K562 (cell line): ENCODE measurements around the gene BCAN. TPM values are rescaled to one million over a fixed set of nuclear protein-coding genes. Genes with fewer than 3 reads are reported as not detected.

Experiments used
- CHD2 ChIP-seq: IDR thresholded peaks from 2 replicates; pipeline ENCODE4 v1.6.1; 2011; ENCODE audit warnings: low read depth, low read length
- DDX20 ChIP-seq: fragments of 450-650 bp; IDR thresholded peaks from 2 replicates; pipeline ENCODE4 v1.6.1; 2016; ENCODE audit warnings: missing genetic modification characterization, low read depth, mild to moderate bottlenecking, missing compliant biosample characterization, moderate library complexity
- EZH2 ChIP-seq: IDR thresholded peaks from 2 replicates; pipeline ENCODE4 v1.6.1; 2012; ENCODE audit warnings: low read depth, mild to moderate bottlenecking, inconsistent platforms, low read length, borderline replicate concordance
- FOXK2 ChIP-seq, 2 experiments: fragments of 450-650 bp; IDR thresholded peaks in 1 of 2; conservative IDR thresholded peaks in 1 of 2; 2 replicates each; pipeline ENCODE4 v1.6.1; 2016; ENCODE audit warnings: low read depth in 2 of 2, mild to moderate bottlenecking in 1 of 2
- HCFC1 ChIP-seq: IDR thresholded peaks from 2 replicates; pipeline ENCODE4 v1.6.1; 2012; ENCODE audit warnings: low read depth, low read length, improper control_type of control experiment
- HDGF ChIP-seq: fragments of 450-650 bp; IDR thresholded peaks from 2 replicates; pipeline ENCODE4 v1.6.1; 2016
- KAT8 ChIP-seq: fragments of 450-650 bp; IDR thresholded peaks from 2 replicates; pipeline ENCODE4 v1.6.1; 2016; ENCODE audit warnings: low read depth, mild to moderate bottlenecking
- LARP7 ChIP-seq: fragments of 450-650 bp; IDR thresholded peaks from 2 replicates; pipeline ENCODE4 v1.6.1; 2016
- MIER1 ChIP-seq: fragments of 450-650 bp; IDR thresholded peaks from 2 replicates; pipeline ENCODE4 v1.6.1; 2016; ENCODE audit warnings: antibody characterized with exemption, mild to moderate bottlenecking, low read depth
- MTA1 ChIP-seq: fragments of 450-650 bp; IDR thresholded peaks from 2 replicates; pipeline ENCODE4 v1.6.1; 2017; ENCODE audit warnings: borderline replicate concordance
- NFIC ChIP-seq: fragments of 450-650 bp; IDR thresholded peaks from 2 replicates; pipeline ENCODE4 v1.6.1; 2017; ENCODE audit warnings: mild to moderate bottlenecking, inconsistent platforms
- NR2C1 ChIP-seq, 2 experiments: fragments of 450-650 bp; IDR thresholded peaks; 2 replicates each; pipeline ENCODE4 v1.6.1; 2017; ENCODE audit warnings: mild to moderate bottlenecking in 2 of 2, antibody characterized with exemption in 1 of 2, inconsistent platforms in 1 of 2, missing compliant biosample characterization in 1 of 2, missing genetic modification characterization in 1 of 2
- NUFIP1 ChIP-seq: fragments of 450-650 bp; IDR thresholded peaks from 2 replicates; pipeline ENCODE4 v1.6.1; 2018; ENCODE audit not compliant: partially characterized antibody
- PHF20 ChIP-seq: fragments of 450-650 bp; IDR thresholded peaks from 2 replicates; pipeline ENCODE4 v1.6.1; 2018; ENCODE audit not compliant: partially characterized antibody
- PHF8 ChIP-seq: fragments of 200-600 bp; sonication (generic); IDR thresholded peaks from 2 replicates; pipeline ENCODE4 v1.6.1; 2012; ENCODE audit warnings: mixed run types, mild to moderate bottlenecking, inconsistent platforms, low read length, moderate library complexity, borderline replicate concordance
- POLR2G ChIP-seq: fragments of 200-400 bp; formaldehyde crosslinking; IDR thresholded peaks from 2 replicates; pipeline ENCODE4 v1.6.1; 2017; ENCODE audit warnings: low read depth, mild to moderate bottlenecking, antibody characterized with exemption, low read length, moderate library complexity
- RBFOX2 ChIP-seq: fragments of 200-400 bp; formaldehyde crosslinking; IDR thresholded peaks from 2 replicates; pipeline ENCODE4 v1.6.1; 2017; ENCODE audit warnings: low read depth, mild to moderate bottlenecking, low read length, moderate library complexity
- RBM14 ChIP-seq: fragments of 200-400 bp; formaldehyde crosslinking; IDR thresholded peaks from 2 replicates; pipeline ENCODE4 v1.6.1; 2018; ENCODE audit warnings: low read depth, mild to moderate bottlenecking, low read length, moderate library complexity, borderline replicate concordance; ENCODE audit not compliant: insufficient read depth
- RNF2 ChIP-seq: sonication (generic); IDR thresholded peaks from 2 replicates; pipeline ENCODE4 v1.6.1; 2016
- SMC3 ChIP-seq: conservative IDR thresholded peaks from 2 replicates; pipeline ENCODE4 v1.6.1; 2011; ENCODE audit warnings: low read depth, low read length, improper control_type of control experiment; ENCODE audit not compliant: insufficient read depth
- SUPT5H ChIP-seq: fragments of 450-650 bp; IDR thresholded peaks from 2 replicates; pipeline ENCODE4 v1.6.1; 2016
- ZNF263 ChIP-seq: sonication (generic); formaldehyde crosslinking; IDR thresholded peaks from 2 replicates; pipeline ENCODE4 v1.8.0; 2022; ENCODE audit warnings: mild to moderate bottlenecking, missing genetic modification reagents, borderline replicate concordance
- ZNF384 ChIP-seq: IDR thresholded peaks from 2 replicates; pipeline ENCODE4 v1.6.1; 2012; ENCODE audit warnings: low read depth, low read length, improper control_type of control experiment
- polyA plus RNA-seq, 8 experiments: library from polyadenylated mRNA; depleted of rRNA in 4 of 8; stranded (reverse) in 5 of 8; unstranded in 3 of 8; fragments of >200 nt; fragmentation: Nextera tagmentation in 2 of 8; fragmentation: Illumina TruSeq in 1 of 8; extraction: Ambion mirVana in 2 of 8; extraction: Trizol in 1 of 8; gene quantifications; 2 replicates each; pipeline versions ENCODE4 v1.2.1 to v1.2.3, GENCODE V29; 2011 to 2014; ENCODE audit warnings: inconsistent platforms in 1 of 8, missing spikeins in 1 of 8
- total RNA-seq, 7 experiments: library from RNA; depleted of rRNA in 6 of 7; stranded (reverse); fragments of >200 nt in 6 of 7; fragmentation: Illumina TruSeq in 2 of 7; extraction: Trizol in 2 of 7; gene quantifications; 2 replicates each; pipeline versions ENCODE4 v1.2.1 to v1.2.3, GENCODE V29; 2011 to 2021; ENCODE audit warnings: low replicate concordance in 1 of 7
- TF ChIP-seq, protein P1 (sequence below): fragments of 450-650 bp; IDR thresholded peaks from 2 replicates; pipeline ENCODE4 v1.6.1; 2016; ENCODE audit warnings: antibody characterized with exemption
- TF ChIP-seq, protein P2 (sequence below), 3 experiments: fragments of 200-800 bp in 1 of 3; sonication (Bioruptor generic) in 1 of 3; sonication (generic) in 1 of 3; formaldehyde crosslinking in 1 of 3; IDR thresholded peaks; 2 replicates each; pipeline versions ENCODE4 v1.6.1 to v1.8.0; 2016 to 2022; ENCODE audit warnings: mild to moderate bottlenecking in 2 of 3, missing compliant biosample characterization in 2 of 3, missing genetic modification characterization in 2 of 3, missing genetic modification reagents in 1 of 3

Gene BCAN
- total and polyA plus RNA-seq, 9 of the 15 experiments (the other 6 are each of a cell fraction or from before 2014, with no cell fraction given), result 0.04 to 0.33 (median 0.14) TPM; not detected in 5

DNA sequence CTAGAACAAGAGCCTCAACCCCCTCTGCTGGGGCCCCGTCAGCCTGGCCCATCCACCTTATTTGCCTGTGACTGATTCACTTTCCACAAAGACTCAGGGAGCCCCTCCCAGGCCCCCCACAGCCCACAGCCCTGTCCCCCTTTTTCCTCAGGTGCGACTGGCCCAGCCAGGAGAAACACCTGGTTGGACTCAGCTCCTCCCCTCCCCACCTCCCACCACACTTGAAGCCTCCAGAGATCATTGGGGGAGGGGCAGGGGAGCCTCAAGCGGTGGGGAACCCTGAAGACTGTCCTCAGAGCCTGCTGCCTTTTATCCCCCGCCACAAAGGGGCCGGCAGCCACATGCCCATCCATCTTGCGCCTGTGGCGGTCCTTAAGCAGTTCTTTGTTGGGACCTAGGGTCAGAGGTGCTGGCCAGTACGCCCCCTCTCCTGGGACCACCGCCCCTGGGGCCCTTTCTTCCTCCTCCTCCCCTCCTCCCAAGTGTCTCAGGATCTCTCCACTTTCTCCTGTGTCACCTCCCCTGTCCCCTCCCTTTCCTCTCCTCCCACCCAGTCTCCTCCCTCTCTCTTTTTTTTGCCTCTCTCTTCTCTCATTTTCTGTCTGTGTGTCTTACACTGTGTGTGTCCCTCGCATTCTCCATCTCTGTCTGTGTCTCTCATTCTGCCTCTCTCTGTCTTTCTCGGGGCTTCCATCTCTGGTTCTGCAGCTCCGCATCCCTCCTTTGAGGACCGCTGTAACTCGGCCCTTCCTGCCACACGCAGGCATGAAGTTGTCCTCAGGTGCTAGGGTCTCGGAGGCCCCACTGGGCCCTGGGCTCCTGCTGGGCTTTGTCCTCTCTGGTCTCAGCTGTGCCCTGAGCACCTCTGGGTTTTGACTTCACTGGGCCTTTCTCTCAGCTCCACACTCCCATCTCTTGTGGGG lies 51.3 kb downstream of the BCAN start (continued):
- TF ChIP-seq ZNF384, result peak; percentile 77
- TF ChIP-seq NFIC, result no peak
- no peak for TF ChIP-seq NUFIP1
- TF ChIP-seq LARP7, result peak; percentile 80; the same call in 1 of the 2 replicates
- TF ChIP-seq DDX20 (tag), result no peak
- TF ChIP-seq PHF8, result peak; percentile 67; the same call in 1 of the 2 replicates
- TF ChIP-seq, protein P1, sequence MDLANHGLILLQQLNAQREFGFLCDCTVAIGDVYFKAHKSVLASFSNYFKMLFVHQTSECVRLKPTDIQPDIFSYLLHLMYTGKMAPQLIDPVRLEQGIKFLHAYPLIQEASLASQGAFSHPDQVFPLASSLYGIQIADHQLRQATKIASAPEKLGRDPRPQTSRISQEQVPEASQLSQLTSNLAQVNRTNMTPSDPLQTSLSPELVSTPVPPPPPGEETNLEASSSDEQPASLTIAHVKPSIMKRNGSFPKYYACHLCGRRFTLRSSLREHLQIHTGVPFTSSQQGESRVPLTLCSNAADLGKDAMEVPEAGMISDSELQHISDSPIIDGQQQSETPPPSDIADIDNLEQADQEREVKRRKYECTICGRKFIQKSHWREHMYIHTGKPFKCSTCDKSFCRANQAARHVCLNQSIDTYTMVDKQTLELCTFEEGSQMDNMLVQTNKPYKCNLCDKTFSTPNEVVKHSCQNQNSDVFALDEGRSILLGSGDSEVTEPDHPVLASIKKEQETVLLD, result peak; percentile 78; the same call in 1 of the 2 replicates
- peak; percentile 88 for TF ChIP-seq MIER1
- TF ChIP-seq FOXK2 (conservative IDR thresholded peaks at IDR 0.05 in 1 of 2, IDR thresholded peaks at IDR 0.05 in 1 of 2; ENCODE audit: low read depth in 2 of 2), result peak; percentile 26 to 61; a peak in 1 of 4 replicates
- peak; percentile 70 for TF ChIP-seq POLR2G
- TF ChIP-seq, protein P2, sequence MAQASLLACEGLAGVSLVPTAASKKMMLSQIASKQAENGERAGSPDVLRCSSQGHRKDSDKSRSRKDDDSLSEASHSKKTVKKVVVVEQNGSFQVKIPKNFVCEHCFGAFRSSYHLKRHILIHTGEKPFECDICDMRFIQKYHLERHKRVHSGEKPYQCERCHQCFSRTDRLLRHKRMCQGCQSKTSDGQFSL (CRISPR knock-in tag; IDR thresholded peaks at IDR 0.05), result peak; percentile 71; the same call in 1 of the 2 replicates
- TF ChIP-seq, protein P2 (tag; IDR thresholded peaks at IDR 0.05), result peak in 1 of 2 experiments; percentile 61; a peak in 1 of 4 replicates
- TF ChIP-seq ZNF263 (CRISPR knock-in tag), result peak; percentile 82
- TF ChIP-seq HDGF, result peak; percentile 85; the same call in 1 of the 2 replicates
- TF ChIP-seq SMC3, result 0 out of 2 replicates have a peak, but pooled peaks have one; percentile 6
- TF ChIP-seq NR2C1 (IDR thresholded peaks at IDR 0.05), result no peak
- TF ChIP-seq NR2C1 (tag; IDR thresholded peaks at IDR 0.05), result no peak
- TF ChIP-seq RBFOX2, result peak; percentile 70
- TF ChIP-seq CHD2, result peak; percentile 42; the same call in 1 of the 2 replicates
- no peak for TF ChIP-seq KAT8
- no peak for TF ChIP-seq PHF20
- TF ChIP-seq MTA1, result peak; percentile 78
- TF ChIP-seq EZH2, result no peak
- no peak for TF ChIP-seq HCFC1
- no peak for TF ChIP-seq RBM14
- TF ChIP-seq RNF2, result peak; percentile 53; the same call in 1 of the 2 replicates
- TF ChIP-seq SUPT5H, result peak; percentile 74; the same call in 1 of the 2 replicates
